Retinal pigment epithelial cell (primary cell): ENCODE results near the gene EFR3B.

Source experiments
- DNase-seq: peaks from one replicate; pipeline ENCODE4 v3.0.0-alpha.2; 2010; ENCODE audit warnings: low read depth
- H3K4me3 ChIP-seq: 2 replicates; pipeline ENCODE4 v1.5.1; 2011; ENCODE audit warnings: mild to moderate bottlenecking, low read length, control low read depth, moderate library complexity
- CTCF ChIP-seq: conservative IDR thresholded peaks from 2 replicates; pipeline ENCODE4 v1.5.1; 2011; ENCODE audit warnings: low read depth, low read length, control low read depth, inconsistent platforms

Gene EFR3B

GRCh38 chr2:25173719-25174118 lies 131.8 kb downstream of the EFR3B start:
- H3K4me3 ChIP-seq, result no peak overlapping the region
- no peak for DNase-seq
- TF ChIP-seq CTCF, result no peak

GRCh38 chr2:25174192-25174861 lies 132.5 kb downstream of the EFR3B start:
- TF ChIP-seq CTCF, result no peak
- DNase-seq, result no peak
- no peak overlapping the region for H3K4me3 ChIP-seq

DNA sequence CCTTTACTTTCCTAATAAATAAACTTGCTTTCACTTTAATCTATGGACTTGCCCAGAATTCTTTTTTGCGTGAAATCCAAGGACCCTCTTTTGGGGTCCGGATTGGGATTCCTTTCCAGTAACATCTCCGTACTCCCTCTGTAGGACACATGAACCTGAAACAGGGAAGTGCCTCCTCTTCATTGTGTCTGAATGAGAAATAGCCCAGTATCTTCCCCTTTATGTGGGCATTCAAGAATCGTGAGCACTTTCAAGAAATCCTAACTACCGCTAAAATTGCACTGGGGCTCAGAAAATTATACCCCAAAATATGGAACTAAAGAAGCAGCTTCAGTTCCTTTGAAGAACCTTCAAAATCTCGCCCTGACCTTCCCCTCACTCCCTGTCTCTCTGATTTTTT lies 134.3 kb downstream of the EFR3B start:
- no peak for DNase-seq
- no peak overlapping the region for H3K4me3 ChIP-seq
- no peak for TF ChIP-seq CTCF

- H3K4me3 ChIP-seq, result no peak overlapping the region
- no peak for TF ChIP-seq CTCF
- DNase-seq, result no peak
These were observed 134.8 kb downstream of the EFR3B start for GRCh38 chr2:25176541-25177181.

DNA sequence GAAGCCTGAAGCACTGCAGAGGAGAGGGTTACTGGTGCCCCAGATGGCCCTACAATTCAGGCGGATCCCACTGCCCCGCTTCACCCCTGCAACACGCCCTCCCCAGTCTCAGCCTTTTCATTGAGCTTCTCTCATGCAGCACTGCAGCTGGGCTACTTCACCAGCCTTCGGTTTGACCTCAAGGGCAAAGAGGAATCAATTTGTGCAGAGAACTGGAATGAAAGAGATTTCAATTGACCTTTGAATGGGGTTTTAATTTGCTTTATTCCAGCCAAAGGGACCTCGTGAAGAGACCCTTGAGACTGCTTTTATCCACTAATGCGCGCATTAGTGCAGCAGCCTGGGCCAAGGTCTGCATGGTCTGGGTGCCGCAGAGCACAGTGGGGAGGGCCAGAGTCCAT lies 135.3 kb downstream of the EFR3B start:
- no peak overlapping the region for H3K4me3 ChIP-seq
- TF ChIP-seq CTCF, result no peak
- no peak for DNase-seq

- no peak for DNase-seq
- TF ChIP-seq CTCF, result no peak
- no peak overlapping the region for H3K4me3 ChIP-seq
These were observed 137.1 kb downstream of the EFR3B start for GRCh38 chr2:25178976-25179375.

GRCh38 chr2:25184254-25184653 lies 142.4 kb downstream of the EFR3B start:
- TF ChIP-seq CTCF, result no peak
- no peak for DNase-seq
- no peak overlapping the region for H3K4me3 ChIP-seq
